ENCODE data around the gene CPEB2. TPM values are rescaled to one million over a fixed set of nuclear protein-coding genes. Genes with fewer than 3 reads are reported as not detected.

The CPEB2 gene
- total and polyA plus RNA-seq, 9 of the 15 experiments (the other 6 are each of a cell fraction or from before 2014, with no cell fraction given), result 0.39 to 3.0 (median 1.4) TPM

DNA sequence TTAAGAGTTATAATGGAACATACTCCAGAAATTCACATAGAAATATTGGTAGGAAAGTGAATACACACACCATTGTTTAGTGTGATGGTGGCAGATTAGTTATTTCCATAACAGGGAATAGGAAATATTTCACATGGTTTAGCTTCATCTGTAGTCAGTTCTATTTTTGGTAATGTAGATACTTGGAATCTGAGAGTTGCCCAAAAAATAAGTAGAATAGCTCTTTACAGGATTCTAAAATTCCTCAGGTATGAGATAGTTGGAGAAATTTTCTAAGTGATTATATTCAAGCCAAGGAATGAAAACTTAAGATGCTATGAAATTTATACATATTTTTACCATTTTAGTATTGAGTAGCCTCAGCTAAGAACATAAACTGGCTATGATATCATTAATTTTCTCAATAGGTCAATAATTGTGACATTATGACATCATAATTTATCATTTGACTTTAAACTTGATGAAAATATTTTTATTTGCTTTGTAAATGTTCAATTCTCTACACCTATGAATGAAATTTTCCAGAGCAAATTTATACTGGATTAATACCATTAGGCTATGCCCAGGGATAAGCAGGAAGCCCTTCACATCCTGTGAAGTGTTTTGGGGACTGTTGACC is 35.8 kb downstream of the CPEB2 start:
- no peak overlapping the region for H3K9ac ChIP-seq (ENCODE audit: insufficient read depth in 1 of 2, low read depth in 2 of 2, low read length in 2 of 2)
- no peak overlapping the region for H3K4me3 ChIP-seq
- FAIRE-seq (no peak), DNase-seq (ENCODE audit: extremely low read depth in 1 of 4, low spot score in 3 of 4) (no peak), ATAC-seq (no peak)
- no peaks in the 10 kb centered on the region for H3K27me3 ChIP-seq (ENCODE audit: control insufficient read depth in 2 of 2, insufficient read depth in 2 of 2, low read length in 2 of 2)
- no peak overlapping the region for H2AFZ ChIP-seq (ENCODE audit: low read depth, low read length)
- H3K36me3 ChIP-seq (ENCODE audit: control insufficient read depth, insufficient read depth, low read length), result peaks cover 14% of the 10 kb centered on the region; the same call in 2 of the 3 replicates
- intact Hi-C loops (cut with micrococcal nuclease), result no loop called here
- no TSS peak for BruUV-seq (replicated peaks)
- no peaks in the 10 kb centered on the region for H4K20me1 ChIP-seq (replicated peaks; ENCODE audit: control insufficient read depth, insufficient read depth, low read length)
- no peaks in the 10 kb centered on the region for H3K4me1 ChIP-seq (replicated peaks in 1 of 2; ENCODE audit: control insufficient read depth in 2 of 2, insufficient read depth in 2 of 2, low read length in 2 of 2)
- ChIA-PET CTCF (ENCODE audit: low intra/inter-chr PET ratio) (no interaction called here), POLR2A (interaction anchor here (0.6 to 1.2 kb wide), 3 partner anchors 22 to 121 kb away, joined by 3 to 4 read pairs (median 3); no protein-coding TSS in a partner anchor)
- no peaks in the 10 kb centered on the region for H3K9me3 ChIP-seq (replicated peaks; ENCODE audit: control insufficient read depth, insufficient read depth, low read depth, low read length)
- H3K27ac ChIP-seq (ENCODE audit: extremely low read depth, low read depth, low read length), result no peak overlapping the region
- H3K9me1 ChIP-seq (ENCODE audit: control insufficient read depth, insufficient read depth, low read length), result no peaks in the 10 kb centered on the region
- in situ Hi-C loops (cut with MboI), result no loop called here
- H3K4me2 ChIP-seq (ENCODE audit: insufficient read depth, low read length), result no peak overlapping the region
- no peaks in the 10 kb centered on the region for H3K79me2 ChIP-seq (ENCODE audit: control insufficient read depth, insufficient read depth, low read length)
- TF ChIP-seq ESRRB (CRISPR knock-in tag; IDR thresholded peaks at IDR 0.05; ENCODE audit: borderline replicate concordance), result no peak
- TF ChIP-seq RFX7 (CRISPR knock-in tag; IDR thresholded peaks at IDR 0.05), result no peak
- no peak for TF ChIP-seq ZNF217 (CRISPR knock-in tag; IDR thresholded peaks at IDR 0.05)
- TF ChIP-seq COPS2 (conservative IDR thresholded peaks at IDR 0.05), result no peak
- TF ChIP-seq, protein P1, sequence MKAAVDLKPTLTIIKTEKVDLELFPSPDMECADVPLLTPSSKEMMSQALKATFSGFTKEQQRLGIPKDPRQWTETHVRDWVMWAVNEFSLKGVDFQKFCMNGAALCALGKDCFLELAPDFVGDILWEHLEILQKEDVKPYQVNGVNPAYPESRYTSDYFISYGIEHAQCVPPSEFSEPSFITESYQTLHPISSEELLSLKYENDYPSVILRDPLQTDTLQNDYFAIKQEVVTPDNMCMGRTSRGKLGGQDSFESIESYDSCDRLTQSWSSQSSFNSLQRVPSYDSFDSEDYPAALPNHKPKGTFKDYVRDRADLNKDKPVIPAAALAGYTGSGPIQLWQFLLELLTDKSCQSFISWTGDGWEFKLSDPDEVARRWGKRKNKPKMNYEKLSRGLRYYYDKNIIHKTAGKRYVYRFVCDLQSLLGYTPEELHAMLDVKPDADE (conservative IDR thresholded peaks at IDR 0.05; ENCODE audit: control insufficient read depth, low read depth, low read length), result no peak
- TF ChIP-seq ZNF584 (CRISPR knock-in tag; IDR thresholded peaks at IDR 0.05; ENCODE audit: low read depth), result no peak
- TF ChIP-seq ZNF146 (CRISPR knock-in tag; IDR thresholded peaks at IDR 0.05; ENCODE audit: unreplicated experiment), result no peak
- TF ChIP-seq, protein P2, sequence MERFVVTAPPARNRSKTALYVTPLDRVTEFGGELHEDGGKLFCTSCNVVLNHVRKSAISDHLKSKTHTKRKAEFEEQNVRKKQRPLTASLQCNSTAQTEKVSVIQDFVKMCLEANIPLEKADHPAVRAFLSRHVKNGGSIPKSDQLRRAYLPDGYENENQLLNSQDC (CRISPR knock-in tag; IDR thresholded peaks at IDR 0.05), result no peak
- TF ChIP-seq CCAR2 (IDR thresholded peaks at IDR 0.05; ENCODE audit: low read depth, low read length), result no peak
- TF ChIP-seq, protein P3, sequence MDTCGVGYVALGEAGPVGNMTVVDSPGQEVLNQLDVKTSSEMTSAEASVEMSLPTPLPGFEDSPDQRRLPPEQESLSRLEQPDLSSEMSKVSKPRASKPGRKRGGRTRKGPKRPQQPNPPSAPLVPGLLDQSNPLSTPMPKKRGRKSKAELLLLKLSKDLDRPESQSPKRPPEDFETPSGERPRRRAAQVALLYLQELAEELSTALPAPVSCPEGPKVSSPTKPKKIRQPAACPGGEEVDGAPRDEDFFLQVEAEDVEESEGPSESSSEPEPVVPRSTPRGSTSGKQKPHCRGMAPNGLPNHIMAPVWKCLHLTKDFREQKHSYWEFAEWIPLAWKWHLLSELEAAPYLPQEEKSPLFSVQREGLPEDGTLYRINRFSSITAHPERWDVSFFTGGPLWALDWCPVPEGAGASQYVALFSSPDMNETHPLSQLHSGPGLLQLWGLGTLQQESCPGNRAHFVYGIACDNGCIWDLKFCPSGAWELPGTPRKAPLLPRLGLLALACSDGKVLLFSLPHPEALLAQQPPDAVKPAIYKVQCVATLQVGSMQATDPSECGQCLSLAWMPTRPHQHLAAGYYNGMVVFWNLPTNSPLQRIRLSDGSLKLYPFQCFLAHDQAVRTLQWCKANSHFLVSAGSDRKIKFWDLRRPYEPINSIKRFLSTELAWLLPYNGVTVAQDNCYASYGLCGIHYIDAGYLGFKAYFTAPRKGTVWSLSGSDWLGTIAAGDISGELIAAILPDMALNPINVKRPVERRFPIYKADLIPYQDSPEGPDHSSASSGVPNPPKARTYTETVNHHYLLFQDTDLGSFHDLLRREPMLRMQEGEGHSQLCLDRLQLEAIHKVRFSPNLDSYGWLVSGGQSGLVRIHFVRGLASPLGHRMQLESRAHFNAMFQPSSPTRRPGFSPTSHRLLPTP (IDR thresholded peaks at IDR 0.05; ENCODE audit: borderline replicate concordance, extremely low read depth, insufficient read length), result no peak
- TF ChIP-seq, protein P4, sequence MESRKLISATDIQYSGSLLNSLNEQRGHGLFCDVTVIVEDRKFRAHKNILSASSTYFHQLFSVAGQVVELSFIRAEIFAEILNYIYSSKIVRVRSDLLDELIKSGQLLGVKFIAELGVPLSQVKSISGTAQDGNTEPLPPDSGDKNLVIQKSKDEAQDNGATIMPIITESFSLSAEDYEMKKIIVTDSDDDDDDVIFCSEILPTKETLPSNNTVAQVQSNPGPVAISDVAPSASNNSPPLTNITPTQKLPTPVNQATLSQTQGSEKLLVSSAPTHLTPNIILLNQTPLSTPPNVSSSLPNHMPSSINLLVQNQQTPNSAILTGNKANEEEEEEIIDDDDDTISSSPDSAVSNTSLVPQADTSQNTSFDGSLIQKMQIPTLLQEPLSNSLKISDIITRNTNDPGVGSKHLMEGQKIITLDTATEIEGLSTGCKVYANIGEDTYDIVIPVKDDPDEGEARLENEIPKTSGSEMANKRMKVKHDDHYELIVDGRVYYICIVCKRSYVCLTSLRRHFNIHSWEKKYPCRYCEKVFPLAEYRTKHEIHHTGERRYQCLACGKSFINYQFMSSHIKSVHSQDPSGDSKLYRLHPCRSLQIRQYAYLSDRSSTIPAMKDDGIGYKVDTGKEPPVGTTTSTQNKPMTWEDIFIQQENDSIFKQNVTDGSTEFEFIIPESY (CRISPR knock-in tag; IDR thresholded peaks at IDR 0.05), result no peak
- TF ChIP-seq ZNF57 (CRISPR knock-in tag; IDR thresholded peaks at IDR 0.05), result no peak
- no peak for TF ChIP-seq XRCC5 (IDR thresholded peaks at IDR 0.05; ENCODE audit: low read depth, low read length)
- no peak for TF ChIP-seq ZNF143 (CRISPR knock-in tag; IDR thresholded peaks at IDR 0.05)
